Measurements from ENCODE around the gene GMCL2. TPM values are rescaled to one million over a fixed set of nuclear protein-coding genes. Genes with fewer than 3 reads are reported as not detected.

Gene GMCL2
- total RNA-seq = not detected
- polyA plus RNA-seq (2013, experiment 1 of 2) = not detected
- polyA plus RNA-seq (2013, experiment 2 of 2) = not detected
- long read RNA-seq, experiment 1 = 0 reads
- long read RNA-seq, experiment 2 = 0 reads
- long read RNA-seq, experiment 3 = 0 reads
- long read RNA-seq, experiment 4 = 0 reads

GRCh38 chr5:178187014-178187413, at the start of gene GMCL2:
GMCL2 (minus strand) TSS chr5:178187371; CDS start chr5:178187299, 72 bp downstream.
- no peak for DNase-seq
- Mint-ChIP-seq H3K4me3 (no peak within 1 kb of the TSS), H3K9me3 (peaks cover 8% of the 10 kb centered on the region), H3K36me3 (ENCODE audit: low read depth) (no peaks in the 10 kb centered on the region), H3K27me3 (ENCODE audit: insufficient read depth) (no peaks in the 10 kb centered on the region), H3K4me1 (peaks cover 6% of the 10 kb centered on the region), H3K27ac (no peak within 1 kb of the TSS)
- Histone ChIP-seq H3K4me3 (ENCODE audit: low read length) (no peak within 1 kb of the TSS), H3K27ac (ENCODE audit: low read depth, low read length) (no peak within 1 kb of the TSS), H3K4me1 (ENCODE audit: control insufficient read depth, insufficient read depth, low read length) (no peaks in the 10 kb centered on the region), H3K27me3 (ENCODE audit: control insufficient read depth, insufficient read depth, low read length, poor library complexity, severe bottlenecking) (no peaks in the 10 kb centered on the region), H3K36me3 (ENCODE audit: control insufficient read depth, insufficient read depth, low read length) (no peaks in the 10 kb centered on the region), H3K9me3 (ENCODE audit: control insufficient read depth, low read length) (peaks cover 3% of the 10 kb centered on the region), H3K9ac (ENCODE audit: extremely low read depth, low read length, poor library complexity, severe bottlenecking) (no peak within 1 kb of the TSS)
- TF ChIP-seq CTCF (conservative IDR thresholded peaks at IDR 0.05) = no peak
- WGBS, 2 experiments (ENCODE audit: insufficient coverage in 1 of 2, insufficient read length in 1 of 2) = 93 to 95% methylated on average over 10 to 27 of the region's 27 CpGs

- WGBS, 2 experiments (ENCODE audit: insufficient coverage in 1 of 2, insufficient read length in 1 of 2) = 94 to 96% methylated on average over 2 to 4 of the region's 4 CpGs
- TF ChIP-seq CTCF (conservative IDR thresholded peaks at IDR 0.05) = no peak
- H3K27me3 Mint-ChIP-seq (ENCODE audit: insufficient read depth) = no peaks in the 10 kb centered on the region
These were observed 49.5 kb upstream of the GMCL2 start for GRCh38 chr5:178236679-178237078.

GRCh38 chr5:178236126-178236525, 49.0 kb upstream of the GMCL2 start:
- TF ChIP-seq CTCF (conservative IDR thresholded peaks at IDR 0.05) = no peak

More at GRCh38 chr5:178236679-178237078, 49.5 kb upstream of the GMCL2 start:
- Mint-ChIP-seq H3K4me3 (no peak overlapping the region), H3K9me3 (no peaks in the 10 kb centered on the region), H3K36me3 (ENCODE audit: low read depth) (no peaks in the 10 kb centered on the region), H3K4me1 (peaks cover 8% of the 10 kb centered on the region), H3K27ac (no peak overlapping the region)
- Histone ChIP-seq H3K36me3 (ENCODE audit: control insufficient read depth, insufficient read depth, low read length) (no peaks in the 10 kb centered on the region), H3K9ac (ENCODE audit: extremely low read depth, low read length, poor library complexity, severe bottlenecking) (no peak overlapping the region), H3K27me3 (ENCODE audit: control insufficient read depth, insufficient read depth, low read length, poor library complexity, severe bottlenecking) (no peaks in the 10 kb centered on the region), H3K9me3 (ENCODE audit: control insufficient read depth, low read length) (no peaks in the 10 kb centered on the region), H3K27ac (ENCODE audit: low read depth, low read length) (no peak overlapping the region), H3K4me3 (ENCODE audit: low read length) (no peak overlapping the region), H3K4me1 (ENCODE audit: control insufficient read depth, insufficient read depth, low read length) (peaks cover 1% of the 10 kb centered on the region)
- DNase-seq = no peak

More at GRCh38 chr5:178236126-178236525, 49.0 kb upstream of the GMCL2 start:
- Histone ChIP-seq H3K27ac (ENCODE audit: low read depth, low read length) (no peak overlapping the region), H3K4me1 (ENCODE audit: control insufficient read depth, insufficient read depth, low read length) (peaks cover 6% of the 10 kb centered on the region), H3K9ac (ENCODE audit: extremely low read depth, low read length, poor library complexity, severe bottlenecking) (no peak overlapping the region), H3K9me3 (ENCODE audit: control insufficient read depth, low read length) (no peaks in the 10 kb centered on the region), H3K36me3 (ENCODE audit: control insufficient read depth, insufficient read depth, low read length) (peaks cover under 1% of the 10 kb centered on the region), H3K4me3 (ENCODE audit: low read length) (no peak overlapping the region), H3K27me3 (ENCODE audit: control insufficient read depth, insufficient read depth, low read length, poor library complexity, severe bottlenecking) (no peaks in the 10 kb centered on the region)
- WGBS, 2 experiments (ENCODE audit: insufficient coverage in 1 of 2, insufficient read length in 1 of 2) = 94 to 96% methylated on average over 4 to 9 of the region's 9 CpGs
- Mint-ChIP-seq H3K27me3 (ENCODE audit: insufficient read depth) (no peaks in the 10 kb centered on the region), H3K36me3 (ENCODE audit: low read depth) (peaks cover 5% of the 10 kb centered on the region), H3K27ac (no peak overlapping the region), H3K9me3 (no peaks in the 10 kb centered on the region), H3K4me3 (no peak overlapping the region), H3K4me1 (peaks cover 14% of the 10 kb centered on the region)
- DNase-seq = no peak
